Activated CD4-positive, alpha-beta T cell treated with anti-CD3 and anti-CD28 coated beads, Interleukin-2, Interleukin-4, amounts not matched to agents 100 ng/mL and 50 ng/mL, durations not matched to agents 16 hours and 8 hours (primary cell): ENCODE measurements around the gene UBAC1.
"Not testable (repeated sequence)": the region's sequence is repeated elsewhere in the genome, so short reads cannot be mapped to it uniquely, and the experiment has no call there.

Source experiments
- DNase-seq: peaks from one replicate; pipeline ENCODE4 v3.0.0-alpha.2; 2020; ENCODE audit warnings: low spot score

Gene UBAC1

DNA sequence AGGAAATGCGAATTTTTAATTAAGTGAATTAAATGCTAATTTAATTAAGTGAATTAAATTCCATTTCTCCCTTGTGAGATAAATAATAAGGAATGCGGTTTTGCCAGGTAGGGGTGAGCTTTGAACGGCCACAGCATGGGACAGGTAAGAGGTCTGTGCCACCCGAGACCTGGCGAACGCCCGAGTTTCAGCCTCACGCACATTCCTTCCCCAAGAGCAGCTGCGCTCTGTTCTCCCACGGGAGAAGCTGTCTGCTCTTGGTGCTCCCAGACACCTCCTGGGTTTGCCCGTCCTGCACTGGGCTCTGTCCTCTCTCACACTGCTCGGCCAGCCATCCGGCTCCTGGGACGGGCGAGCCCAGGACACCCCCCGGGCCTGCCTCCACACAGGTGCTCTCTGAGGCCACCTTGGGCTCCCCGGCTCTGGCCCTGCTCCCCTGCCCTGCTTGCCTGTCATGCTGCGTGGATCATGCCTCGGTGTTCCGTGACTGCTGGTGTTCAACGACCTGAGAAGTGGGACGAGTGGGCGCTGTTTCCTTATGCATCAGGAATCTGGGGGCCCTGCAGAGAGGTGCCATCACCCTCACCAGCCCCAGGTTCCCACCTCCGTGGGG lies 40.1 kb downstream of the UBAC1 start:
- no peak for DNase-seq

DNA sequence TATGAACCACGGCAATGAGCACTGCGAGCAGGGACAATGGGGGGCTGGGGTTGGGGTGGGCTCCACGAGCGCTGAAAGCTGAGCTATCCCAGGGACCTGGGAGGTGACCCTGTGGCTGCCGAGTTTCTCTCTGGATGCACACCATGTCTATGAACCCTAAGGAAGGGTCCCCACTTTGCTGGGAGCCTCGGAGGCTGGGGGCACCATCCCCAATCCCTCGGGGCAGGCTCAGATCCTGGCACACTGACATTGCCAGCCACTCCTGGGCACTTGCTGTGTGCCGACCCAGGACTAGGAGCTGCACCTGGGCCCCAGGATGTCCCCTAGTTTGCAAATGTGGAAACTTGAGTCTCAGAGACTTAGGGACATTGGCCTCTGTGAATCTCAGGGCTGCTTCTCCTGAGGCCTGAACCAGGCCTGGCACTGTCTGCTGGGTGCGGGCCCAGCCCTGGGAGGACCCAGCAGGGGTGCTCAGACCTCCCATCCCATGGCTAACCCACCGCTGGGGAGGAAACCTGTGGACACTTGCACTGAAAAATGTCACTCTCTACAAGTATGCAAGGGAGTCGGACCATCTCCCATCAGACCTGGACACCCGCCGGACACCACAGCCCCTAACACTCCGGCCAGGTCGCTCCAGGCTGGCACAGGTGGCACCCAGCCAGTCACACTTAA lies 40.8 kb downstream of the UBAC1 start:
- DNase-seq, result no peak

DNA sequence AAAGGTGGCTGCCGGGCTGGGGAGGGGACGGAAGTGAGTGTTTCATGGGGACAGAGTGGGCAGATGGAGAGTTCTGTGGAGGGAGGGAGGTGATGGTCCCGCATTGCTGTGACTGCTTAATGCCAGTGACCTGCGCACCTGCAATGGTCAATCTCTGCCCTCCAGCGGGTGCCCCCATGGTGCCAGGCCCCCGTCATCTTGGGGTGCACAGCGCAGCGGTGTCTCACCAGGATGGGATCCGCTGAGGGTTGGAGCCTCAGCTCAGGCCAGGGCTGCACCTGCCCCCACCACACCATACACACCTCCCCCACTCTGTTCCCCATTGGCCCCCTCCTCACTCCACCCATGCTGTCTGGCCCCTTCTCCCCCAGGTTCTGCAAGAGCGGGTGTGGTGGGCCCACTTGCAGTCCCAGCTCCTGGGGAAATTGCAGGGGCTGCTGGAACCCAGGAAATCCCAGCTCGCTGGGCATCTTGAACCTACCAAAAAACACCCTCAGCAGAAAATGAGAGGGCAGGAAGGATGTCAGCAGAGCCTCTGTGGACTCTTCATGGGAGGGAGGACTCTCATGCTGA lies 41.8 kb downstream of the UBAC1 start:
- DNase-seq, result no peak

DNA sequence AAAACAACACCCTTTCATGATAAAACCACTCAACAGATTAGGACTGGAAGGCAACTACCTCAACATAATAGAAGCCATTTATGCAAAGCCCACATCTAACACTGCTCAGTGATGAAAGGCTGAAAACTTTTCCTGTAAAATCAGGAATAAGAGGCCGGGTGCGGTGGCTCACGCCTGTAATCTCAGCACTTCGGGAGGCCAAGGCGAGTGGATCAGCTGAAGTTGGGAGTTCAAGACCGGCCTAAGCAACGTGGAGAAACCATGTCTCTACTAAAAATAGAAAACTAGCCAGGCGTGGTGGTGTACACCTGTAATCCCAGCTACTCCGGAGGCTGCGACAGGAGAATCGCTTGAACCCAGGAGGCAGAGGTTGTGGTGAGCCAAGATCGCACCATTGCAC lies 44.9 kb downstream of the UBAC1 start:
- DNase-seq, result not testable (repeated sequence)

DNA sequence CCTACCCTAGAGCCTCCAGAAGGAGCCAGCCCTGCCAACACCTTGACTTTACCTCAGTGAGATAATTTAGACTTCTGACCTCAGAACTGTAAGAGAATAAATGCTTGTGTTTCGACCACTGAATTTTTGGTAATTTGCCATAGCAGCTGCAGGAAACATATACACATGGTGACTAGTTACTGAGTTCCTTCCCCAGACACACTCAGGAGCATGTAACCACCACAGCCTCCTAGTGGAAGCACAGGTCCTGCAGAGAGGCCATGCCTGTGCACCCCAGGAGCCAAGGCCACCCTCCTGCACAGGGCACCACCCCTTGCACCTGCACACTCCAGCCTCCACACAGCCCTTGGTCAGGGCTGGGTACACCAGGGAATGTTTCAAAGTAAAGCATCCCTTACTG lies 46.3 kb downstream of the UBAC1 start:
- no peak for DNase-seq

DNA sequence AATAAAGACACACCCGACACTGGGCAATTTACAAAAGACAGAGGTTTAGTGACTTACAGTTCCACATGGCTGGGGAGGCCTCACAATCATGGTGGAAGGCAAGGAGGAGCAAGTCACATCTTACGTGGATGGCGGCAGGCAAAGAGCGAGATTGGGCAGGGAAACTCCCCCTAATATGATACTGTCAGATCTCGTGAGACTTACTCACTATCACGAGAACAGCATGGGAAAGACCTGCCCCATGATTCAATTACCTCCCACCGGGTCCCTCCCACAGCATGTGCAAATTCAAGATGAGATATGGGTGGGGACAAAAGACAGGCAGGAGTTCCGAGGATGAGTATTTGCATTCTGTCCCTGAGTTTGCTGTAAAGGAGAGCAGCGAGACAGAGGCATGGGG lies 49.9 kb downstream of the UBAC1 start:
- DNase-seq, result not testable (repeated sequence)

DNA sequence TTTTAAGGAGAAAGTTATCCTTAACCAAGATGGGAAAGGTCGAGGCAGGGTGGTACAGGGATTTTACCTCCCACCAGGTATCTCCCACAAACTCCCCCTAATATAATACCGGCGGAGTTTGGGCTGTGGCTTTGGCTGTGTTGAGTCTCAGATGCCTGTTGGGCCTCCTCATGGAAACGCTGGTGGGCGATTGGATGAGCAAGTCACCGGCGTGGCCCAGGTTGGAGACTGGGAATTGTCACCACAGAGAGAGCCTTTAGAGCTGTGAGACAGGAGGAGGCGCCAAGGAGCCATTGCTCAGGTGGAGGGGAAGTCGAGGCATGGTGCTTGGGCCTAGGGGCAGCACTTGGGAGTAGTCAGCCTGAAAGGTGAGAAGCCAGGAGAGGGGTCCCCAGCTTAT lies 50.4 kb downstream of the UBAC1 start:
- no peak for DNase-seq

DNA sequence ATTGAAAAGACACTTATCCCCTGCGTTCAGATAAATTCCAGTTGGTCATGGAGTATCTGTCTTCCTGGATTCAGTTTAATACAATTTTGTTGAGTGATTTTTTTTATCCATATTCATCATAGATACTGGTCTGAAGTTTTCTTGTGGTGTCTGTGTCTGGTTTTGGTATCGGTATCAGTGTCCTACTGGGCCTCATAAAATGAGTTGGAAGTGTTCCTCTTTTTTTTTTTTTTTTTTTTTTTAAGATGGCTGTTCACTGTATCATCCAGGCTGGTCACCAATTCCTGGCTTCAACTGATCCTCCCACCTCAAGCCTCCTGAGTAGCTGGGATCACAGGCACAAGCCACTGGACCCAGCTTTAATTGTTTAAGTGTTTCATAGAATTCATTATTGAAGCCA lies 51.0 kb downstream of the UBAC1 start:
- DNase-seq, result no peak

DNA sequence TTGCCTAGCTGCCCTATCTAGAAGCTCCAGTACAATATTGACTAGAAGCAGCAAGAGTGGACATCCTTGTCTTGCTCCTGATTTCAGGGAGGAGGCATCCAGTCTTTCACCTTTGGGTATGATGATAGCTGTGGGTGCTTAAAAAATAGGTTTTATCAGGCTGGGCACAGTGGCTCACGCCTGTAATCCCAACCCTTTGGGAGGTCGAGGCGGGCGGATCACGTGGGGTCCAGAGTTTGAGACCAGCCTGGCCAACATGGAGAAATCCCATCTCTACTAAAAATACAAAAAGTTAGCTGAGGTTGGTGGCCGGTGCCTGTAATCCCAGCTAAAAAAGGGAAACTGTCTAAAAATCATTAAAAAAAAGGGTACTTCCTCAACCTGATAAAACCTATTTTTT lies 51.8 kb downstream of the UBAC1 start:
- DNase-seq, result no peak

DNA sequence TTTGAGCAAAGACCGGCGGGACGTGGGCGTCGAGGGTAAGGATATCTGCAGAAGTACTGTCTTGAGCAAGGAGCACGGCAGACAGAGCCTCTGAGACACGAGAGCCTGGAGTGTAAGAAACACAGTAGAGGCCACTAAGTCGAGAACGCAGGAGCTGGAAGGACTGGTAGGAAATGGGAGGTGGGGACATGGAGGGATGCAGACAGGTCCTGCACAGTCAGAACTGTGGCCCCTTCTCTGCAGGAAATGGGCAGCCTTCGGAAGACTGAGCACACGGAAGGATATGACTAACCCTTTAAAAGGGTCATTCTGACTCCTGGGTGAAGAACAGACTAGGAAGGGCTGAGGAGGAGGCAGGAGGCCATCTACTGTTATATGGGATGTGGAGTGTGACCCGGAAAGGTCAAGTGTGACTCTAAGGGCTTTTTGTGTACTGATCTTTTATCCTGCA lies 52.4 kb downstream of the UBAC1 start:
- no peak for DNase-seq

DNA sequence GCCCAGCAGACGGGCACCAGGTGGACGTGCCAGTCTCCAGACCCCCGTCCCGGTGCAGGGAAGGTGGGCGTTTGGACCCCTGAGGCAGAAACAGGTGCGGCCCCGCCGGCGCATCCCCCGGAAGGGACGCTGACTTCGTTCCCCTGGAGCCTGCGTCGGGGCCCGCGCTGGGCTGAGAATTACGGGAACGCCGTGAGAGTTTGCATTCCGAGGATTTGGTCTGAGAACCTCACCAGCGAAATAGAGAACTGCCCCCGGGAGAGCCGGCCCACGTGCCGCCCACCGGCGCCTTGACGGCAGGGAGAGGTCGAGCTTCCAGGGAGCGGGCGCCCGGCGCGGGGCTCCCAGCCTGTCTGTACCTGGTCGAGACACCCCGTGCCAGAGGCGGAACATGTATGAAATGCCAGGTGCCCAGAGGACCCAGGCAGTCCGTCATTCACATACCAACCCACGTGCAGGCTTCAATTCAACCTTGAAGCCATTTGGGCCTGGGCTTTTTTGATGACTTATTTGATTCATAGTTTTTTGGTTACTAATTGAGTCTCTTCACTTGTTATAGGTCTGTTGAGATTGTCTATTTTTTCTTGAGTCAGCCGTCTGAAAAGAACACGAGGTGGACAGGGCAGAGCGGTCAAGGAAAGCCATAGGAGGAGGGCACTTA lies 53.0 kb downstream of the UBAC1 start:
- no peak for DNase-seq

DNA sequence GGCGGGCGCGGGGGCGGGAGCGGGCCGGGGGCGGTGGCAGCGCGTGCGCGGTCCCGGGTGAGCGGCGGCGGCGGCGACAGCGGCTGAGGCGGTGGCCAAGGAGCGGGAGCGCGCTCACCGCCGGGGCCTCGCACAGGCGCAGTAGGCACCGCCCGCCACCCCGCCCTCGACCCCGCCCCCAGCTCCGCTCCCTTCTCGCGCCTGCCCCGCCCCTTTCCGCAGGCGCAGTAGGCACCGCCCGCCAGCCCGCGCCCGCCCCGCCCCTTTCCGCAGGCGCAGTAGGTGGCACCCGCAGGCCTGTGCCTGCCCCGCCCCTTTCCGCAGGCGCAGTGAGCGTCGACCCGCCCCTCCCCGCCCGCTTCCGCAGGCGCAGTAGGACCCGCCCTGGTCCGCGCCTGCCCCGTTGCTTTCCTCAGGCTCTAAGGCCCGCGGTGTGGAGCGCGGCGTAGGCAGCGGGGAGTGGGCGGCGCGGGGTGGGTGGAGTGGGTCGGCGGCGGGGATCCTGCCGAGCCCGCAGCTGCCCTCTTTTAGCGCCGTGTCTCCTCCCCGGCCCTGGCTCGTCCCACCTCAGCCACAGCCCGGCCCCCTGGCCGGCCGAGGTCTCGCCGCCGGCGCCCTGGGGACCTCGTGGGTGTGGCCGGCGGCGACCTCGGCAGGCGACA lies 53.6 kb downstream of the UBAC1 start, which contains the start of gene CAMSAP1:
TSS of gene CAMSAP1 (minus strand) at position 116 of the 662 bp plus-strand sequence. CDS start 387 bp downstream, outside the sequence.
- peak; percentile 94 for DNase-seq

DNA sequence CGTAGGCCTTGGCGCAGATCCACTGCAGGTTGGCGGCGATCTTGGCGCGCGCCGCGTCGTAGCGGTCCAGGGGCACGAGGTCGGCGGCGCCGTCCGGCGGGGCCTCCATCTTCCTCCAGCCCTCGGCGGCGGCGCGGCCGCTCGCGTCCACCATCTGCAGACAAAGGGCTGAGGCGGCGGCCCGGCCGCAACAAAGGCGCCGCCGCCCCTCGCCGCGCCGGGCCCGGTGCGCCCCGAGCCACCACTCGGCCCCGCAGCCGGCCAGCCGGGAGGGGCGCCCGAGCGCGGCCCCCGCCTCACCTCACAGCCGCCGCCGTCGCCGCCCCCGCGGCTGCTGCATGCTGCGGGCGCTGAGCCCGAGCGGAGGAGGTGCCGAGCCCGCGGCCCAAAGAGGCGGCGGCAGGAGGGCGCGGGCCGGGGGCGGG lies 54.2 kb downstream of the UBAC1 start:
- DNase-seq, result no peak

DNA sequence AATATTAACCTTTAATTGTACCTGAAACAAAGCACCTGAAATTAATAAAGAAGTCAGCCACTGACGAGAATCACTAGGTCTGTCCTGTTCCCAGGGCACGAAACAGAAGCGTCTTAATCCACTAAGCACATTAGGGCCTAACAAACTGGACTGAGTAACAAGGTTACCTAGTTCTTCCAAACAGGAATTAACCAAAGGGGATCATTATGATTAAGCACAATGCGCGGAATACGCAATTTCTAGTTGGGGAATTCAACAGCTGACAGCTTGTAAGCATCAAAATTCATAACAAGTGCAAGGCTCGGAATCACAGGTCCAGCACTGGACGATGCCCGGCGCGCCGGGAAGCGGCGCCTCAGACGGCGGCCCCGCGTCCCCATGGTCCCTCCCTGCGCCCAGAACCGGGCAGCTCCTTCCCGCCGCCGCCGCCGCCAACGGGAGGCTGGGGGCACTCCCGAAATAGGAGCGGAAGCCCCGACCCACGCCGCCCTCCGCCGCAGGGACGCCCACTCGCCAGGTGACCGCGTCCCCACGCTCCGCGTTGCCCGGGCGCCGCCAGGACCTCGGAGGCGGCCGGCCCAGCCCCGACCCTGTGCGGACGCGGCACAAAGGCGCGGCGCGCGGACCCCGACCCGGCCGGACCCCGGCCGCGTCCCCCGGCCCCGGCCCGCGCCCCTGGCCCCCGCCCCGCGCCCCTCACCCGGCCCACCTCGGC lies 54.7 kb downstream of the UBAC1 start:
- no peak for DNase-seq

DNA sequence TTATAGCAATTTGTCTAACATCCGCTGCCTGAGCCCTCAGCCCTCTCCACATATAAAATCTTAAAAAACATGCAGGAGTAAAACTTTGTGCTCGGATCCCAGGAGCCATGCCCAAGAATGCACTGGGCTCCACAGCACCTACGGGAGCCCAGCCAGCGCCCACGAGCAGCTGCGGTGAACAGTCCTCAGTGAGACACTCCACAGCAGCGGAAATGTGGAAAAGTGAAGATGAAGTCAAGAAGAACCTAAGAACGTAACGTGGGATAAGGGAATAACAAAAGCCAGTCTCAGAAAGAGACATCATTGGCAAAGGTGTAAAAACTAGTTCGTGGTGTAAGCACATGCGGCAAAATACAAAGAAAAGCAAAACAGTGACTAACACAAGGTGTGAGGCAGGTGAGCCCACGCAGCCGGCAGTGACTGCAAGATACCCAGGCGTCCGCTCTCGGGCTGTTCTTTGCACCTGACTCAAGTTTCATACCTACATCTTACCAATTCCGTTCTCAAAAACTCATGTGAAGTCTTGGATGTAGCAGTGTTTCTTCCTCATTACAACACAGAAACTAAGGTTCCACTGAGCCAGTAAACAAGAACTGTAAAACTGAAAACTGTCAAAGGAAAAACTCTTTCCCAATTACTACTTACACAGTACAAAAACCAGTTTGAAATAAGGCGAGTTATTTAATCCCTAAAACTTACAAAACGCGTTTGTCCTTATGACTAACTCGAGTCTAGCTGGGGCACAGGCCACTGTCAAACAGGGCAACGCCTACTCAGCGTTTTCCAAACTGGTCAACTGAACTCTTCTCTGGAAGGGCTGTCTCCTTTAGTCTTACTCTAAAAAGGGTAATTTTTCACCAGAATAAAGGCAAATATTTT lies 55.6 kb downstream of the UBAC1 start:
- peak; percentile 48 for DNase-seq

DNA sequence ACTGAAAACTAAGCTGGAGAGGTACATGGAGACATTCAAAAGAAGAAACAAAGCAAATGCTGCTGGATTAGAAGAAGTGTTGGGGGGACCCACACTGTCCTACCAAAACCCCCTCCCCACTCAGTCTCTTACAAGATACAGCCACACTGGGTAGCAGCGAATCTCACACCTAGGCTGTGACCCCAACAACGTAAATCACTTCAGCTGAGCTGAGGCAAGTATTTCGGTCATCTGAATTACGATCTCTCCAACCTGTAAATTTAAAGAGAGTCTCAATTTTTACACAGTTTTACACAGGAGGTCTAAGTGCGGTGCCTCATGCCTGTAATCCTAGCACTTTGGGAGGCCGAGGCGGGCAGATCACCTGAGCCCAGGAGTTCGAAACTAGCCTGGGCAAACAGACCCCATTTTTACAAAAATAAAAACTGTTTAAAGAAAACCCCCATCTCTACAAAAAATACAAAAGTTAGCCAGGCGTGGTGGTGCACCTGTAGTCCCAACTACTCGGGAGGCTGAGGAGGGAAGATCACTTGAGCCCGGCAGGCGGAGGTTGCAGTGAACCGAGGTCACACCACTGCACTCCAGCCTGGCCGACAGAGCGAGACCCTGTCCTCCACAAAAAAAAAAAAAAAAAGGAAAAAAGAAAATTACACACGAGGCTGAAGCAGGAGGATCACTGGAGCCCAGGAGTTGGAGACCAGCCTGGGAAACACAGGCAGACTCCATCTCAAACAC lies 57.2 kb downstream of the UBAC1 start:
- no peak for DNase-seq

DNA sequence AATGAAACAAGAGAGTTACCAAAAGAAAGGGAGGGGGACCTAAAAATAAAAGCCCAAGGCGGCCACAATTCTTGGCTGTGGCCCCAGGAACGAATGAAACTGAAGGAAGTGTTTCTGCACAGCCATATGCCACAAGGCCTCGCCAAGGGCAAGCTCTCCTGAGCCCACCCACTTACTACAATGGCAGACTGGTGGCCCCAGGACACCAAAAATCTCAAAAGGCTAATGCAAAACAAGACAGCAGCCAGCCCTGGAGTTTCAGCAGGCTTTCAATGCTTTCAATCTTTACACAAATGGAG lies 57.9 kb downstream of the UBAC1 start:
- no peak for DNase-seq

DNA sequence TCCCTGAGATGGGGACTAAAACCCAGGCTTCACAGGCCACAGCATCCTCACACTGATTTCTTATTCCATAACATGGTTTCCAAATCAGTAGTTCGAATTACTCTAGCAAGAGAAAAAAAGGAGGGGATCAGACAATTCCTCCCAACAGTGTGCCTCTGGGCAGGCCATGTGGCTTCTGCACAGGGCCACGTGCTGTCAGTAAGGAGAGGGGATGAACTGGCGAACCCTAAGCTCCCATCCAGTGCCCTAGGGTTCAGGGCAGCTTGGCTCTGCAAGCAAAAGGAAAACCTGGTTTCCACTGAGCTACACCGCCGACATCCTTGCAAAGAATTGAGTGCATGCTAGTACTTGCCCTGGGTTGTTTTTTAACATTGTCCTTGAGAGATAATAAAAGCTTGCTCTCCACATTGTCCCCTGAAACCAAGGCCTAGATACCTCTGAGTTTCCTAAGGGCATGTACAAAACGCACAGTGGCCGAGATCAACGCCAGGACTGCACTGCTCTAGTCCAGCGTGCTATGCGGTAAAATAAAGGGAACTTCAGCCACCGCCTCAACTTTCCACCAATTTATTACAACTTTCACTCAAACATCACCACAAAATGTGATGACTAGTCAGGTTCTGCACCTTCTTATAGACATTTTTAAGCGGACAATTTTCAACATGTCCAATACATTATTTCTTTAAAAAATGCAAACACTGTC lies 58.4 kb downstream of the UBAC1 start:
- DNase-seq, result no peak

DNA sequence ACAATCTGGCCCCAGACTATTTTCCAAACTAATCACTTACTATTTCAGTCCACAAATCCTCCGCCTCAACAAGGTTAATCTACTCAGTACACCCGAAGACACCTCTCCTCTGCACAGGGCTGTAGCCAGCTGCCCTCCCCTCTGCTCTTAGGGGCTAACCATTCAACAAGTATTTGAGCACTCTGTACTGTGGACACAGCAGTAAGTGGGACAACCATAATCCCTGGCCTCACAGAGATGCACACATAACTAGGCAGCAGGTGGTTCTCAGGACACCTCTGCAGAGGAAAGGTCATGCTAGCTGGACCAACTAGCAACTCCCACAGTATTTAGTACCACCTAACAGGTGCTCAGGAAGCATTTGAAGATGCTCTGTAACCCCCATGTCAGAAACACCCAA lies 59.3 kb downstream of the UBAC1 start:
- DNase-seq, result no peak
